NB4 (cell line): ENCODE measurements around the gene WDR73.
"Not testable (repeated sequence)": the region's sequence is repeated elsewhere in the genome, so short reads cannot be mapped to it uniquely, and the experiment has no call there.

Experiments
- DNase-seq: peaks from one replicate; pipeline ENCODE4 v3.0.0; 2010; ENCODE audit warnings: low read depth
- H3K4me3 ChIP-seq: one replicate; pipeline ENCODE4 v1.5.1; 2011; ENCODE audit warnings: mild to moderate bottlenecking, low read depth, low read length, moderate library complexity
- MYC ChIP-seq: IDR thresholded peaks from 2 replicates; pipeline ENCODE4 v1.6.1; 2011; ENCODE audit warnings: low read depth, low read length
- POLR2A ChIP-seq: IDR thresholded peaks from 2 replicates; pipeline ENCODE4 v1.6.1; 2011; ENCODE audit warnings: mild to moderate bottlenecking; ENCODE audit not compliant: insufficient read length; ENCODE audit errors: extremely low read depth
- TF ChIP-seq, protein P1 (sequence below): IDR thresholded peaks from one replicate; pipeline ENCODE4 v1.5.1; 2012; ENCODE audit warnings: low read depth, low read length
- TF ChIP-seq, protein P2 (sequence below): IDR thresholded peaks from 2 replicates; pipeline ENCODE4 v1.6.1; 2011; ENCODE audit warnings: low read depth, low read length

Gene WDR73

GRCh38 chr15:84645997-84646396 lies 8.1 kb downstream of the WDR73 start:
- H3K4me3 ChIP-seq = no peak overlapping the region
- no peak for DNase-seq
- TF ChIP-seq, protein P1, sequence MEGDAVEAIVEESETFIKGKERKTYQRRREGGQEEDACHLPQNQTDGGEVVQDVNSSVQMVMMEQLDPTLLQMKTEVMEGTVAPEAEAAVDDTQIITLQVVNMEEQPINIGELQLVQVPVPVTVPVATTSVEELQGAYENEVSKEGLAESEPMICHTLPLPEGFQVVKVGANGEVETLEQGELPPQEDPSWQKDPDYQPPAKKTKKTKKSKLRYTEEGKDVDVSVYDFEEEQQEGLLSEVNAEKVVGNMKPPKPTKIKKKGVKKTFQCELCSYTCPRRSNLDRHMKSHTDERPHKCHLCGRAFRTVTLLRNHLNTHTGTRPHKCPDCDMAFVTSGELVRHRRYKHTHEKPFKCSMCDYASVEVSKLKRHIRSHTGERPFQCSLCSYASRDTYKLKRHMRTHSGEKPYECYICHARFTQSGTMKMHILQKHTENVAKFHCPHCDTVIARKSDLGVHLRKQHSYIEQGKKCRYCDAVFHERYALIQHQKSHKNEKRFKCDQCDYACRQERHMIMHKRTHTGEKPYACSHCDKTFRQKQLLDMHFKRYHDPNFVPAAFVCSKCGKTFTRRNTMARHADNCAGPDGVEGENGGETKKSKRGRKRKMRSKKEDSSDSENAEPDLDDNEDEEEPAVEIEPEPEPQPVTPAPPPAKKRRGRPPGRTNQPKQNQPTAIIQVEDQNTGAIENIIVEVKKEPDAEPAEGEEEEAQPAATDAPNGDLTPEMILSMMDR = no peak
- TF ChIP-seq MYC = no peak
- TF ChIP-seq, protein P2, sequence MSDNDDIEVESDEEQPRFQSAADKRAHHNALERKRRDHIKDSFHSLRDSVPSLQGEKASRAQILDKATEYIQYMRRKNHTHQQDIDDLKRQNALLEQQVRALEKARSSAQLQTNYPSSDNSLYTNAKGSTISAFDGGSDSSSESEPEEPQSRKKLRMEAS = no peak
- no peak for TF ChIP-seq POLR2A

DNA sequence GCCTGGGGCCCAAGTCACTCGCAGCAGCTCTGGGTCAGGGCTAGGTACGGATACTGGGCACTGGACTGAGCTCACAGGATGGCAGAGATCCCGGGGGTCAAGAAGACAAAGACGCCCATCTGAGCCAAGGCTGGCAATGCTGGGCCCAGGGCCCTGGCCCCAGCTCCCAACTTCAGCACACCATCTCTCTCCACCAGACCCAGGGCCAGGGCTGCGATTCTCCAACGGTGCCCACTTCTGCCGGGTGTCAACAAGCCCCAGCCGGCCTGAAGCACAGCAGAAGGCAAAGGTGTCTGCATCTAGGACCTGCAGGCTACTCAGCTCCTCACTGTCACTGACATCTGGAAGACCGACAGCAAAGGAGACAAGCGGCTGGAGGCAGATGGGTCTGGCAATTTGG lies 8.6 kb downstream of the WDR73 start:
- no peak for DNase-seq
- TF ChIP-seq POLR2A = no peak
- TF ChIP-seq MYC = no peak
- TF ChIP-seq, protein P1 = no peak
- H3K4me3 ChIP-seq = no peak overlapping the region

- no peak for DNase-seq
- TF ChIP-seq, protein P2 = no peak
- TF ChIP-seq, protein P1 = no peak
- TF ChIP-seq MYC (no peak), POLR2A (no peak)
- H3K4me3 ChIP-seq = no peak overlapping the region
Measured at GRCh38 chr15:84643838-84644237, 10.2 kb downstream of the WDR73 start.

GRCh38 chr15:84642640-84643039 lies 11.4 kb downstream of the WDR73 start:
- DNase-seq, H3K4me3 ChIP-seq: not testable (repeated sequence)

DNA sequence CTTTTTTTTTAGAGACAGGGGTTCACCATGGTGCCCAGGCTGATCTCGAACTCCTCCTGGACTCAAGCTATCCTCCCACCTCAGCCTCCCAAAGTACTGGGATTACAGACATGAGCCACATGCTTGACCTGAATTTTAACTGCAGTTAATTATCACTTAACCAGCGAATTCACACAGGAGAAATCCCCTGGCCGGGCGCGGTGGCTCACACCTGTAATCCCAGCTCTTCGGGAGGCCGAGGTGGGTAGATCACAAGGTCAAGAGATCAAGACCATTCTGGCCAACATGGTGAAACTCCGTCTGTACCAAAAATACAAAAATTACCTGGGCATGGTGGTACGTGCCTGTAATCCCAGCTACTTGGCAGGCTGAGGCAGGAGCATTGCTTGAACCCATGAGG lies 12.2 kb downstream of the WDR73 start:
- H3K4me3 ChIP-seq, DNase-seq: not testable (repeated sequence)

- TF ChIP-seq MYC (peak; percentile 39; the same call in 1 of the 2 replicates), POLR2A (no peak)
- TF ChIP-seq, protein P2 = peak; percentile 63; the same call in 1 of the 2 replicates
- TF ChIP-seq, protein P1 = peak; percentile 19
- peak; percentile 46 for DNase-seq
- H3K4me3 ChIP-seq = no peak overlapping the region
Measured at GRCh38 chr15:84638103-84638502, 16.0 kb downstream of the WDR73 start.

- TF ChIP-seq, protein P2 = no peak
- TF ChIP-seq MYC (no peak), POLR2A (no peak)
- TF ChIP-seq, protein P1 = no peak
- DNase-seq = no peak
- peak overlapping the region; percentile 39 for H3K4me3 ChIP-seq
Measured at GRCh38 chr15:84634228-84634837, 19.8 kb downstream of the WDR73 start.
